Uterus (tissue), 4 donors: ENCODE results near the gene INPP5D. TPM values are rescaled to one million over a fixed set of nuclear protein-coding genes. Genes with fewer than 3 reads are reported as not detected.
"Not testable (repeated sequence)": the region's sequence is repeated elsewhere in the genome, so short reads cannot be mapped to it uniquely, and the experiment has no call there.

Experiments
- DNase-seq, 2 donors: peaks; one replicate each; pipeline ENCODE4 v3.0.0-alpha.2; 2019 to 2020
- H3K27ac ChIP-seq, 2 donors: fragments of 200-600 bp; sonication (generic); 1 replicate in 1 of 2; 2 replicates in 1 of 2; pipeline ENCODE4 v1.5.1; 2016 to 2018
- H3K27me3 ChIP-seq, 2 donors: fragments of 200-600 bp; sonication (generic); one replicate each; pipeline ENCODE4 v1.5.1; 2018 to 2019; ENCODE audit warnings: control low read depth in 1 of 2
- H3K36me3 ChIP-seq, 2 donors: fragments of 200-600 bp; sonication (generic); one replicate each; pipeline ENCODE4 v1.5.1; 2019; ENCODE audit warnings: control low read depth in 1 of 2
- H3K4me1 ChIP-seq, 2 donors: fragments of 200-600 bp; sonication (generic); one replicate each; pipeline ENCODE4 v1.5.1; 2018 to 2019; ENCODE audit warnings: control low read depth in 1 of 2
- H3K4me3 ChIP-seq, 2 donors: fragments of 200-600 bp; sonication (generic); 1 replicate in 1 of 2; 2 replicates in 1 of 2; pipeline ENCODE4 v1.5.1; 2018 to 2019; ENCODE audit warnings: mild to moderate bottlenecking in 1 of 2
- H3K9me3 ChIP-seq, 2 donors: fragments of 200-600 bp; sonication (generic); one replicate each; pipeline ENCODE4 v1.5.1; 2019; ENCODE audit warnings: control low read depth in 1 of 2
- POLR2A ChIP-seq, 2 donors: fragments of 450-650 bp; IDR thresholded peaks; one replicate each; pipeline ENCODE4 v1.6.1; 2016; ENCODE audit warnings: antibody characterized with exemption in 2 of 2, mild to moderate bottlenecking in 1 of 2, moderate library complexity in 1 of 2
- intact Hi-C: fragments of 100-400 bp; cut with DNase I; formaldehyde crosslinking; loops from one replicate; pipeline ENCODE4 v1.15.1; 2023; ENCODE audit warnings: low total_unique reads
- total RNA-seq, 4 donors: library from RNA; depleted of rRNA in 3 of 4; stranded (reverse); fragments of >200 nt in 3 of 4; gene quantifications; one replicate each; pipeline versions ENCODE4 v1.1.0 to v1.2.4, GENCODE V29; 2014 to 2023
- TF ChIP-seq, protein P1 (sequence below), 4 experiments: fragments of 200-600 bp in 2 of 4; fragments of 450-650 bp in 2 of 4; sonication (generic) in 2 of 4; IDR thresholded peaks; one replicate each; pipeline ENCODE4 v1.5.1; 2016 to 2019; ENCODE audit warnings: antibody characterized with exemption in 4 of 4, mild to moderate bottlenecking in 2 of 4, moderate library complexity in 1 of 4
- donor health status: DM: yes; HTN: yes; CAD: no.

Gene INPP5D
- total RNA-seq, 4 donors from 2014 or later, result 14.2 to 37.9 (median 22.3) TPM

- DNase-seq, result no peak
- H3K27me3 ChIP-seq, result no peaks in the 10 kb centered on the region
- TF ChIP-seq, protein P1, sequence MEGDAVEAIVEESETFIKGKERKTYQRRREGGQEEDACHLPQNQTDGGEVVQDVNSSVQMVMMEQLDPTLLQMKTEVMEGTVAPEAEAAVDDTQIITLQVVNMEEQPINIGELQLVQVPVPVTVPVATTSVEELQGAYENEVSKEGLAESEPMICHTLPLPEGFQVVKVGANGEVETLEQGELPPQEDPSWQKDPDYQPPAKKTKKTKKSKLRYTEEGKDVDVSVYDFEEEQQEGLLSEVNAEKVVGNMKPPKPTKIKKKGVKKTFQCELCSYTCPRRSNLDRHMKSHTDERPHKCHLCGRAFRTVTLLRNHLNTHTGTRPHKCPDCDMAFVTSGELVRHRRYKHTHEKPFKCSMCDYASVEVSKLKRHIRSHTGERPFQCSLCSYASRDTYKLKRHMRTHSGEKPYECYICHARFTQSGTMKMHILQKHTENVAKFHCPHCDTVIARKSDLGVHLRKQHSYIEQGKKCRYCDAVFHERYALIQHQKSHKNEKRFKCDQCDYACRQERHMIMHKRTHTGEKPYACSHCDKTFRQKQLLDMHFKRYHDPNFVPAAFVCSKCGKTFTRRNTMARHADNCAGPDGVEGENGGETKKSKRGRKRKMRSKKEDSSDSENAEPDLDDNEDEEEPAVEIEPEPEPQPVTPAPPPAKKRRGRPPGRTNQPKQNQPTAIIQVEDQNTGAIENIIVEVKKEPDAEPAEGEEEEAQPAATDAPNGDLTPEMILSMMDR (IDR thresholded peaks at IDR 0.05), result no peak
- TF ChIP-seq POLR2A (IDR thresholded peaks at IDR 0.05), result no peak
- no peak overlapping the region for H3K4me3 ChIP-seq
- intact Hi-C loops, result no loop called here
- H3K27ac ChIP-seq, result no peak overlapping the region
- H3K4me1 ChIP-seq, result no peaks in the 10 kb centered on the region
- H3K36me3 ChIP-seq, result no peaks in the 10 kb centered on the region
- no peaks in the 10 kb centered on the region for H3K9me3 ChIP-seq
These were observed 34.5 kb downstream of the INPP5D start for GRCh38 chr2:233094614-233095013.

DNA sequence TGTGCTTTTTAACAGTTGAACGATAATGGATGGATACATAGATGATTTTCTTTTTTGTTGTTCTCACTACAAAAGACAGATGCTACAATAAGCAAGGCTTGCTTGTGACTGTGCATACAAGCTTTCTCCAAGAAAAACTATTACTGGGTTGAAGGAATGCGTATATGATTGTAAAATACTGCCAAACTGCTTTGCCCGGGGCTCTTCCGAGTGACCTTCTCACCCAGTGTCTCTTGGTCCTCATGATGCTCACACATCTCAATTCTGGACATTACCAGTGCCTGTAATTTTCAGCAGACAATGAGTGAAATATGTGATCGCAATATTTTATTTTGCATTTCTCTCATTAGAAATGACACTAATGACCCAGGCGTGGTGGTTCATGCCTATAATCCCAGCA is 35.9 kb downstream of the INPP5D start:
- TF ChIP-seq, protein P1 (IDR thresholded peaks at IDR 0.05), result no peak
- no peak overlapping the region for H3K27ac ChIP-seq
- intact Hi-C loops, result no loop called here
- H3K4me3 ChIP-seq, result no peak overlapping the region
- DNase-seq, result no peak
- no peaks in the 10 kb centered on the region for H3K36me3 ChIP-seq
- no peaks in the 10 kb centered on the region for H3K27me3 ChIP-seq
- H3K4me1 ChIP-seq, result no peaks in the 10 kb centered on the region
- H3K9me3 ChIP-seq, result no peaks in the 10 kb centered on the region

GRCh38 chr2:233098618-233099017 is 38.5 kb downstream of the INPP5D start:
- H3K36me3 ChIP-seq, result no peaks in the 10 kb centered on the region
- TF ChIP-seq, protein P1 (IDR thresholded peaks at IDR 0.05), result no peak
- no peak for TF ChIP-seq POLR2A (IDR thresholded peaks at IDR 0.05)
- no peaks in the 10 kb centered on the region for H3K9me3 ChIP-seq
- no peak overlapping the region for H3K27ac ChIP-seq
- no peaks in the 10 kb centered on the region for H3K4me1 ChIP-seq
- no peaks in the 10 kb centered on the region for H3K27me3 ChIP-seq
- DNase-seq, result no peak
- no peak overlapping the region for H3K4me3 ChIP-seq
- intact Hi-C loops, result no loop called here

DNA sequence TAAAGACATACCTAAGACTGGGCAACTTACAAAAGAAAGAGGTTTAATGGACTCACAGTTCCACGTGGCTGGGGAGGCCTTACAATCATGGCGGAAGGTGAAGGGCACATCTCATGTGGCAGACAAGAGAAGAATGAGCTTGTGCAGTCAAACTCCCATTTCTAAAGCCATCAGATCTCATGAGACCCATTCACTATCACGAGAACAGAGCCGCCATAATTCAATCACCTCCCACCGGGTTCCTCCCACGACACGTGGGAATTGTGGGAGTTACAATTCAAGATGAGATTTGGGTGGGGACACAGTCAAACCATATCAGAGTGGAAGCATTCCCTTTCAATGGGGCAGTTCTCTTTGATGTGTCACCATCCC is 39.7 kb downstream of the INPP5D start:
- H3K27me3 ChIP-seq, intact Hi-C loops: not testable (repeated sequence)

GRCh38 chr2:233100192-233100998 is 40.3 kb downstream of the INPP5D start:
- H3K27ac ChIP-seq, result no peak overlapping the region
- no peak overlapping the region for H3K4me3 ChIP-seq
- intact Hi-C loops, result no loop called here
- H3K36me3 ChIP-seq, result no peaks in the 10 kb centered on the region
- no peaks in the 10 kb centered on the region for H3K27me3 ChIP-seq
- no peak for DNase-seq
- H3K9me3 ChIP-seq, result no peaks in the 10 kb centered on the region
- H3K4me1 ChIP-seq, result no peaks in the 10 kb centered on the region
- TF ChIP-seq, protein P1 (IDR thresholded peaks at IDR 0.05), result no peak
- TF ChIP-seq POLR2A (IDR thresholded peaks at IDR 0.05), result no peak

More for the DNA sequence above, 39.7 kb downstream of the INPP5D start:
- not testable (repeated sequence) for H3K27ac ChIP-seq, DNase-seq, H3K4me3 ChIP-seq, H3K9me3 ChIP-seq, H3K4me1 ChIP-seq, H3K36me3 ChIP-seq
